ELR (cell line): ENCODE data around the gene ZNHIT1.
A peak's percentile ranks its signal among the peaks of the same experiment; 100 is the strongest.
"Not testable (repeated sequence)": the region's sequence is repeated elsewhere in the genome, so short reads cannot be mapped to it uniquely, and the experiment has no call there.

Source experiments
- DNase-seq: peaks from one replicate; pipeline ENCODE4 v3.0.0-alpha.2; 2015; ENCODE audit warnings: low read depth

The ZNHIT1 gene

DNA sequence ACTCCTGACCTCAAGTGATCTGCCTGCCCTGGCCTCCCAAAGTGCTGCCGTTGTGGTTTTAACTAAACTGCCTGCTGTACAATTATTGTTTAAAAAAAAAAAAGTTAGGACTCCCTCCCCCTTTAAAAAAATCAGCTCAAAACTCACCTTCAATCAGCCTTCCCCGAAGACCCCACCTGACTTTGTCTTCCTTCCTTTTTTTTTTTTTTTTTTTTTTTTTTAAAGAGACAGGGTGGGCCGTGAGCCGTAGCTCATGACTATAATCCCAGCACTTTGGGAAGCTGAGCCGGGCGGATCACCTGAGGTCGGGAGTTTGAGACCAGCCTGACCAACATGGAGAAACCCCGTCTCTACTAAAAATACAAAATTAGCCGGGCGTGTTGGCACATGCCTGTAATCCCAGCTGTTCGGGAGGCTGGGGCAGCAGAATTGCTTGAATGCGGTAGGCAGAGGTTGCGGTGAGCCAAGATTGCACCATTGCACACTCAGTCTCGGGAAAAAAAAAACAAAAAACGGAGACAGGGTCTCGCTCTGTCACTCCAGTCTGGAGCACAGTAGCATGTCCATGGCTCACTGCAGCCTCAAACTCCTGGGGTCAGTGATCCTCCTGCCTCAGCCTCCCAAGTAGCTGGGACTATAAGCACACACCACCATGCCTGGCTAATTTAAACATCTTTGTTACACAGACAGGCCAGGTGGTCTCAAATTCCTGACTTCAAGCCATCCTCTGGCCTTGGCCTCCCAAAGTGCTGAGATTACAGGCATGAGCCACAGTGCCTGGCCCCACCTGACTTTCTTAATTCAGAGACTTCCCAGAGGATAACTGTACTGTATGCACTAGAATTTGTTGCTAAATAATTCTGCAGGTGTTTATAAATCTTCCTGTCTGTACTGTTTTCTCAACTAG, 23.7 kb downstream of the ZNHIT1 start:
- DNase-seq, result no peak

DNA sequence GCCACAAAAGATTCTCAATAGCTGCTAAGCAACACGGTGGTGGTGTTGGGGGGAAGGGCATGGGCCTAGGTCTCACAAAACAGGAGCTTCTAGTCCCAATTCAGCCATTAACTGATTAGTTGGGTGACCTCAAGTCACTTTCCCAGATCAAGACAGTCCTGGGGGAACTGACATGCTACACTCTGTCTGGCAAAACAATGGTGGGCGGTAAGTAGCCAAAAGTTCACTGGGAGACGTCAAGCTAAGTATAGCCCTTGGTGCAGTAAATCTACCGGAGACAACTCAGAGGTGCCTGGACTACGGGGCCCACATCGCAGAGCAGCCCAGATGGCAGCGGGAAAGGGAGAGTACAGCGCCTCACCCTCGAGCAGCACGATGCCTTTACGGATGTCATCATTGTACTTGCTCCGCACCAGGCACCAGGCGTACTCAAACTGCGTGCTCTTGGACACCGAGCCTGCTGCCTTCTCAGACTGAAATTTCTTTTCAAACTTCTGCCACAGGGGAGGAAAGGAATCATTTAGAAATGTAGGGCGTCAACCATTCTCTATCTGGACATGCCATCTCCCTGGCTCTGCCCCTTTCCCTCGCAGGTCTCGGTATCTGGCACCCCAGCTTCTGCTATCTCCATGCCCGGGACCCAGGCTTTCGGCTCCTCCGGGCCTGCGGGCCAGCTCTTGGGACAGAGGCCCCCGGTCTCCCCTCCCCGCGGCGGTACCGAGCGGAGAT, 25.8 kb downstream of the ZNHIT1 start:
- DNase-seq, result peak; percentile 15

DNA sequence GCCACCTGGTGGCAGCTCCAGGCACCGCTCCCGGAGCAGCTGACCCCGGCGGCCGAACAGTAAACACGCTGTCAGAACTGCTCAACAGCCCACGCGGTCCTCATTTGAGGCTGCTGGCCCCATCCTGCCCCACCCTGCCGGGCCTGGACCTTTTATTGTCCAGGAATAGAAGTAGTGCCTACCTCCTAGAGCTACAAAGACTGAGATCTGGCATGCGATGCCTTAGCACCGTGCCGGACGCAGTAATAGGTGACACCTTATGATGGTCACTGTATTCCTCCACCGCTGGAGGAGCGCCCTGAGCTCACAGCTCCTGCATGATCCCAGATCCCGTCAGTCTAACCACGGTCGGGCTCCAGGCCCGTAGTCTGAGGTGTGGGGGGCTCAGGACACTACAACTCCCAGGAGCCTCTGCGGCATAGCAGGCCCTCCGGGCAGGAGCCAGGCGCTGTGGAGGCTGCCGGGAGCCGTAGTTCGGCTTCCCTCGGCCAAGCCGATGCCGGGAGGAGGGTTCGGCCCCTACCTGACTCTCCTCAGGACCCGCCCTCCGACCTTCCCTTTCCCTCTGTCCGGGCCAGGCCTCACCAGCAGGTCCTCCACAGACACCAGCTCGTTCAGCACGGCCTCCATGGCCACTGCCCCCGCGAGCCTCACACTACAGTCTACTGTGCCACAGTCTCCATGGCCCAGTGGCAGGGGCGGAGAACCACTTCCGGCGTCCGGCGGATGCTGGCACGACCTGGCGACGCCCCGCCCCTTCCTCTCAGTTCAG, 26.6 kb downstream of the ZNHIT1 start, which contains the start of gene FIS1:
Gene FIS1 (minus strand): TSS at position 707 of the 772 bp plus-strand sequence. CDS start 77 bp downstream, at position 630.
- DNase-seq, result peak; percentile 90

DNA sequence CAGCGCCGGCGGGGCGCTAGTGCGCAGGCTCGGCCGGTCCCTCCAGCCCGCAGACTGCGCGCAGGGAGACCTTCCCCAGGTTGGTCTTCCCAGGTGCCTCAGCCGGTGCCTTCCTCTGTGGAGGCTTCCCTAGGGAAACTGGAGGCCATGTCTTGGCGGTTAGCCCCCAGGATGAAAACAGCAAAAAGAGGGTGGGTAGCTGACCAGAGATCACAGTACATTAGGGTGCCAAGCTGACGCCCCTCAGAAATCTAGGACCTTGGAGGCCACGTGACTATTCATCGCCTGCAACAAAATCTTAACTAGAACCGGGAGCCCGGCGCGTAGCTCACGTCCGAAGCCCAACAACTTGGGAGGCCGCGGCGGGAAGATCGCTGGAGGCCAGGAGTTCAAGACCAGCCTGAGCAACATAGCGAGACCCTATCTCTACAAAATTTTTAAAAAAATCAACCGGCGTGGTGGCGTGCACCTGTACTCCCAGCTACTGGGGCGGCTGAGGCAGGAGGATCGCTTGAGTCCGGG, 27.2 kb downstream of the ZNHIT1 start:
- no peak for DNase-seq

DNA sequence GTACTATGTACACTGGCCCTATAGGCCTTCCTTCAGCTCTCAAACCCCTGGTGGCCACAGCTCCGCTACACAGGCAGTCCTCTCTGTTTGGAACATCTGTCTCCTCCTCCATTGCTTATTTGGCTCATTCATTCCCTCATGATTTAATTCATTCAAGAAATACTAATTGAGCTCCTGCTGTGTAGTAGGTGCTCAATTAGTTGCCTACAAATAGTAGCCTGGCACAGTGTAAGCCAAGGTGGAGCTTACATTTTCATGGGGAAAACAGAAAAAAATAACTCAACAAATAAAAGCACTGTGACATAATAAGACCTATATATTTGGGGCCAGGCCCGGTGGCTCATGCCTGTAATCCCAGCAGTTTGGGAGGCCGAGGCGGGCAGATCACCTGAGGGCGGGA, 30.3 kb downstream of the ZNHIT1 start:
- no peak for DNase-seq

DNA sequence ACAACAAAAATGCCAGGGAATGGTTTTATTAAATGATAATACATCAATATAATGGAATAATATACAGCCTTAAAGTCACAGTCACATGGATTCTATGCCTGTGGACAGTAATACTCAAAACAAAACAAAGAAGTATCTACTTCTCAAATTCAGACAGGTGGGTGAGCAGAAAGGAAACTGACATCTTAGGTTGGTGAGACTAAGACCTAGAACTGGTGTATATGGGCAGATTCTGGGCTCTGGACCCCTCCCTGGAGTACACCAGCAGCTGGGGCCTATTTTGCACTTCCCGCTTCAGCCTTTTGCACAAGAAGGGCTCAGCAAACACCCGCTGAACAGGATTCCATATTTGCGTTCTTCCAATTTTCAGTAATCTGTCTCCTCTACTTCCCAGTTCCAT, 32.4 kb downstream of the ZNHIT1 start:
- DNase-seq, result no peak

DNA sequence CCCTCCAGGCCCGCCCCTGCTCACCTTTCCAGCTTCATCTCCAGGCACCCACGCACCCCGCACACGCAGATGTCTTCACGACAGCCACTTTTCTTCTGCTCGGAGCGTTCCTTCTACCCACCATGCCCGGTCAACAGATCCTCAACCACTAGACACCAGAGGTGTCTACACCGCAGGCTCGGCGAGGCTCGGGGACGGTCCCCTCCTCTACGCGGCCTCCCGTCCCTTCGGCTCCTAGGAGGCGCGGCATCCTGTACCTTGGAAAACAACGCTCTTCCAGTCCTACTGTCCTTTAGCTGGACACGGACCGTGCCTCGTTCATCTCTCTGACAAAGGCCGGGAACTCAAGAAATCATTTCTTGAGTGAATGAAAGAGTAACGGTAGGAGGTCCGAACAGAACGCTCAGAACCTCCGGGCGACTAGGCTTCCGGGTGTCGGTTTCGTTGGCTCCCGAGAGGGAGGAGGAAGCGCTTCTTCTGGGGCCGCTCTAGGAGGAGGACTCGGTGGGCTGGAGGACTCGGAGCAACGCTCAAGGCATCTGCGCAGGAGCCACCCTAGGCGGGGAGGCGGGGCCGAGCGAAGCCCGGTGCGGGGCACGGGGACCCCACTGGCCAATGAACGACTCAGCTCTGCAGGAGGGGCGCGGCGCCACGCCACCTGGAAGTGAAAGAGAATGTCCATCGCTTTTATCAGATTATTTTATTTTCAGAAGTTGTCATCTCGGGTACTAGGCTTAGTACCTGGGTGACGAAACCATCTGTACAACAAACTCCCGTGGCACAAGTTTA, 34.1 kb downstream of the ZNHIT1 start:
- DNase-seq, result peak; percentile 98

DNA sequence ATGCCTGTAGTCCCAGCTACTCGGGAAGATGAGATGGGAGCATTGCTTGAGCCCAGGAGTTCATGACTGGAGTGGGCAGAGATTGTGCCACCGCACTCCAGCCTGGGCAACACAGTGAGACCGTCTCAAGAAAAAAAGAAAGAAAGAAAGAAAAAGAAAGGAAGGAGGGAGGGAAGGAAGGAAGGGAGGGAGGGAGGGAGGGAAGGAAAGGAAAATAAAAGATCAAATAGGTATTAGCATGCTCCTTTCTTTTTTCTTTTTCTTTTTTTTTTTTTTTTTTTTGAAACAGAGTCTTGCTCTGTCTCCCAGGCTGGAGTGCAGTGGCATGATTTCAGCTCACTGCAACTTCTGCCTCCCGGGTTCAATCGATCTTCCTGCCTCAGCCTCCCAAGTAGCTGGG, 35.2 kb downstream of the ZNHIT1 start:
- DNase-seq, result not testable (repeated sequence)

DNA sequence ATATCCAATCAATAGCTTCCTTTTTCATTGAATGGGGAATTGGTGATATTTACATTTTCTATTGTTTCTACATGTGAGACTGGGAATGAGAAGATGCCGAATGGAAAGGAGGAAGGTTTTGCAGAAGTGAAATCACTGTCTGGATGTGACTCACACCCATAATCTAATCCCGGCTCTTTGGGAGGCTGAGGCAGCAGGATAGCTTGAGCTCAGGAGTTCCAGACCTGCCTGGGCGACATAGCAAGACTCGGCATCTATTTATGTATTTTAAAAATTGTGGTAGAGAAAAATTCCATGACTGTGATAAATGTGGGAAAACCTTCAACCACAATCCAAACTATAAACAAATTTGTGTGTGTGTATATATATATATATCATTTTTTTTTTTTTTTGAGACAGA, 37.8 kb downstream of the ZNHIT1 start:
- peak; percentile 27 for DNase-seq

DNA sequence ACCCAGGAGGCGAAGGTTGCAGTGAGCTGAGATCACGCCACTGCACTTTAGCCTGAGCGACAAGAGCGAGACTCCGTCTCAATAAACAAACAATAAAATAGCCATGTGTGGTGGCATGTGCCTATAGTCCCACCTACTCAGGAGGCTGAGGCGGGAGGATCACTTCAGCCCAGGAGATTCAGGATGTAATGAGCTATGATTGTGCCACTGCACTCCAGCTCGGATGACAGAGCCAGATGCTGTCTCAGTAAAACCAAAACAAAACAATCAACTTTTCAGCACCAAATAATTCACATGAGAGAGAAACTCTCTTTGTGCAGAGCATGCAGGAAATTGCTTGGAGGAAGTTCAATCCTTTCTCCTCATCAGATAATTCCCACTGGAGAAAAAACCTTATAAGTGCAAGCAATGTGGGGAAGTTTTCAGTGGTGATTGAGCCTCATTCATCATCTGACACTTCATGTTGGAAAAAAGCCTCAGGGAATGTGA, 40.3 kb downstream of the ZNHIT1 start:
- DNase-seq, result no peak

DNA sequence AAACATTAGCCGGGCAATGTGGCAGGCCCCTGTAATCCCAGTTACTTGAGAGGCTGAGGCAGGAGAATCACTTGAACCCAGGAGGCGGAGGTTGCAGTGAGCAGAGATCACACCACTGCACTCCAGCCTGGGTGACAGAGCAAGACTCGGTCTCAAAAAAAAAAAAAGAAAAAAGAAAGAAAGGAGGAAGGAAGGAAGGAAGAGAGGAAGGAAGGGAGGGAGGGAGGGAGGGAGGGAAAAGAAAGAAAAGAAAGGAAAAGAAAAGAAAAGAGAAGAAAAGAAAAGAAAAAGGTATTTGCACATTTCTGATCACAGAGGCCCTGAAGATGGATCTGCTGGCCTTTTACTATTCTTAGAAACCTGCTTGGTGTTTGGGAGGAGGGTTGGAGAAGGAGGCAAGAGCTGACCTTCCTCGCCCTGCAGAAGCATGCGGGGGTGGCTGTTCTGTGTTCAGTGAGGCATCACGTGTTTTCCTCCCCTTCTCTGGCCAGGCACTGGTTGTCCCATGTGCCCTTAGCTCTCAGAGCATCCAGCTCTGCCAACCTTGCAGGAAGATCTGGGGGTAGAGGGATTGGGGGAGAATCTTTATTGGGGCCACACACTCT, 46.2 kb downstream of the ZNHIT1 start:
- not testable (repeated sequence) for DNase-seq

DNA sequence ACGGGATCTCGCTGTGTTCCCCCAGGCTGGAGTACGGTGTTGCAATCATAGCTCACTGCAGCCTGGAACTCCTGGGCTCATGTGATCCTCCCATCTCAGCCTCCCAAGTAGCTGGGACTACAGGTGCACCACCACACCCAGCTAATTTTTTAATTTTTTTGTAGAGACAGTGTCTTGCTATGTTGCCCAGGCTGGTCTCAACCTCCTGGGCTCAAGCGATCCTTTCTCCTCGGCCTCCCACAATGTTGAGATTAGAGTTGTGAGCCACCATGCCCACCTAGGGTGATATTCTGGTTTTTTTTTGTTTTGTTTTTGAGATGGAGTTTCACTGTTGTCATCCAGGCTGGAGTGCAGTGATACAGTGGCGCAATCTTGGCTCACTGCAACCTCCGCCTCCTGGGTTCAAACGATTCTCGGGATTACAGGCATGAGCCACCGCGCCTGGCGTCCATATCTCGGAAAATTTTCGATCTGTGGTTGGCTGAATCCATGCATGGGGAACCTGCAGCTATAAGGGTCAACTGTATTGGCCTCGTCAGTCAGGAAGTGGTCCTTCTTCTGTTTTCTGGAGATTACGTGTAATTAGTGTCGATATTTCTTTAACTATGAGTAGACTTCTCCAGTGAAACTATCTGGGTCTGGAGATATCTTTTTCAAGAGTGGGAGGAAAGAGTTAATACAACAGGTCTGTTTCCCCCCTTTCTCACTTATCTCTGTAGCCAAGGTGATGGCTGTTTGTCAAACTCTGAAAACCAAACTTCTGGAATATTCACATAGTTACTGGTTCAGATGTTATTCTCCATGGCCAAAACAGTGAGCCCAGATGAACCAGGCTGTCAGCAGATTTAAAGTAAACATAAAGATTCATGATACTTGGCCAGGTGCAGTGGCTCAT, 47.9 kb downstream of the ZNHIT1 start:
- no peak for DNase-seq

DNA sequence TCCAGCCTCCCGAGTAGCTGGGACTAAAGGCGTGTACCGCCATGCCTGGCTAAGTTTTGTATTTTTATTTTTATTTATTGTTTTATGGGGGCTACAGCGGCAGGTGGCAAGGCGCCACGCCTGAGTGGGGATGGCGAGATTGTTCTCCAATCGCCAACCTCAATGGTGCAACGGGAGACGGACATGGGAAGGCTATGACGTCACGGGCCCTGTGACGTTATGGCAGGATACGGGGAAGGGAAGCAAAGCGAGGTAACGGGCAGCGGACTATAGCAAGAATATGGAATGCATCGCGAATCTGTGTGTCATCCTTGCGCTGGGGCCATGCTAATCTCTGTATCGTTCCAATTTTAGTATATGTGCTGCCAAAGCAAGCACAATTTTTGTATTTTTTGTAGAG, 51.7 kb downstream of the ZNHIT1 start:
- DNase-seq, result no peak

DNA sequence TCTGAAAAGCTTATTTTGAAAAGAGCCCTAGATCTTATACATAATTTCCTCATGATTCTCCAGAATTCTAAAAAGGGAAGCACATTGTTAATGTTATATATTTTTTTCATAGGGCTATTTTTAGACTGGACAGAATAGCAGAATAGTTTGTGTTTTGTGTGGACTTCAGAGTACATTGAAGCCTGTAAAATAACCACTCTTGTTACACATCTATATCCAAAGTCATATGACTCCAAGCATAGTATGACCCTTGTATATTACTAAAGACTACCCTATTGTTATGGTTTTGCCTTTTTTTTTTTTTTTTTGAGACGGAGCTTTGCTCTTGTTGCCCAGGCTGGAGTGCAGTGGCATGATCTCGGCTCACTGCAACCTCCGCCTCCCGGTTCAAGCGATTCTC, 53.1 kb downstream of the ZNHIT1 start:
- DNase-seq, result no peak

DNA sequence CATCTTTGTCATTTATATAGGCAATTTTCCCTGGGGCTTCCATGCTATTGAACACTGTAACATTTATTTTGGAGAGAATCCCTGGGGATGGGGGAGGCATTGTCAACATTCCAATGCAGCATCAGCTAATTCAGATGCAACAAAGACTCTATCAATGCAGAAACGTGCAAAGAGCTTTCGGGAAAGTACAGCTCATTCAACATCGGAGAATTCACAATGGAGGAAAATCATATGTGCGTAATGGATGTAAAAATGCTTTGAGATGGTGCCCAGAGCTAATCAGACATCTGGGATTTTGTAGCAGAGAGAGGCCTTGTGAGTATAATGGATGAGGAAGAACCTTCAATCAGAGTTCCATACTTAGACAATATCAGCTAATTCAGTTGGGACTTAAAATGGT, 55.2 kb downstream of the ZNHIT1 start:
- DNase-seq, result no peak
